Epithelial cell of esophagus (primary cell): Measurements from ENCODE around the gene TNC.
"Not testable (repeated sequence)": the region's sequence is repeated elsewhere in the genome, so short reads cannot be mapped to it uniquely, and the experiment has no call there.

Experiments
- DNase-seq: peaks from one replicate; pipeline ENCODE4 v3.0.0; 2010; ENCODE audit warnings: low read depth
- H3K4me3 ChIP-seq: 2 replicates; pipeline ENCODE4 v1.5.1; 2011; ENCODE audit warnings: mild to moderate bottlenecking, low read length, control low read depth
- TF ChIP-seq, protein P1 (sequence below): IDR thresholded peaks from 2 replicates; pipeline ENCODE4 v1.5.1; 2011; ENCODE audit warnings: low read depth, mild to moderate bottlenecking, low read length, control low read depth, inconsistent platforms; ENCODE audit not compliant: insufficient read depth; ENCODE audit errors: missing control alignments

The TNC gene

DNA sequence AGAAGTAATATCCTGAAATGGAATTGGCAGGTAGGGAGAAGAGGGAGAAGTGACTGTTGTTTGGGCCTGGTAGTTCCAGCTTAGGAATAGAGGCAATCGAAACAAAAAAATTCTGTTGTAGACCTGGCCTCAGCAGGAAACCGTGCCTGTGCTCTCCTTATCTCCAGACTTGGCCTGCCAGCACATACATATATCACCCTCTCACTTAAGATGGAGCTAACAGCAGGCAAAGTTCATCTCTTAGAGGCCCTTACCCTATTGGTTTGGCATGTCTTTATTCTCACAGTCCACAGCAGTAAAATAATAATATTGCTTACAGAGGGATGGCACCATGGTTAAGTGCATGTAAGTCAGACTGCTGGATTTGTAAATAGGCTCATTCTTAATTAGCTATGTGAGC is 19.6 kb upstream of the TNC start:
- TF ChIP-seq, protein P1, sequence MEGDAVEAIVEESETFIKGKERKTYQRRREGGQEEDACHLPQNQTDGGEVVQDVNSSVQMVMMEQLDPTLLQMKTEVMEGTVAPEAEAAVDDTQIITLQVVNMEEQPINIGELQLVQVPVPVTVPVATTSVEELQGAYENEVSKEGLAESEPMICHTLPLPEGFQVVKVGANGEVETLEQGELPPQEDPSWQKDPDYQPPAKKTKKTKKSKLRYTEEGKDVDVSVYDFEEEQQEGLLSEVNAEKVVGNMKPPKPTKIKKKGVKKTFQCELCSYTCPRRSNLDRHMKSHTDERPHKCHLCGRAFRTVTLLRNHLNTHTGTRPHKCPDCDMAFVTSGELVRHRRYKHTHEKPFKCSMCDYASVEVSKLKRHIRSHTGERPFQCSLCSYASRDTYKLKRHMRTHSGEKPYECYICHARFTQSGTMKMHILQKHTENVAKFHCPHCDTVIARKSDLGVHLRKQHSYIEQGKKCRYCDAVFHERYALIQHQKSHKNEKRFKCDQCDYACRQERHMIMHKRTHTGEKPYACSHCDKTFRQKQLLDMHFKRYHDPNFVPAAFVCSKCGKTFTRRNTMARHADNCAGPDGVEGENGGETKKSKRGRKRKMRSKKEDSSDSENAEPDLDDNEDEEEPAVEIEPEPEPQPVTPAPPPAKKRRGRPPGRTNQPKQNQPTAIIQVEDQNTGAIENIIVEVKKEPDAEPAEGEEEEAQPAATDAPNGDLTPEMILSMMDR: no peak
- DNase-seq: no peak
- H3K4me3 ChIP-seq: no peak overlapping the region

DNA sequence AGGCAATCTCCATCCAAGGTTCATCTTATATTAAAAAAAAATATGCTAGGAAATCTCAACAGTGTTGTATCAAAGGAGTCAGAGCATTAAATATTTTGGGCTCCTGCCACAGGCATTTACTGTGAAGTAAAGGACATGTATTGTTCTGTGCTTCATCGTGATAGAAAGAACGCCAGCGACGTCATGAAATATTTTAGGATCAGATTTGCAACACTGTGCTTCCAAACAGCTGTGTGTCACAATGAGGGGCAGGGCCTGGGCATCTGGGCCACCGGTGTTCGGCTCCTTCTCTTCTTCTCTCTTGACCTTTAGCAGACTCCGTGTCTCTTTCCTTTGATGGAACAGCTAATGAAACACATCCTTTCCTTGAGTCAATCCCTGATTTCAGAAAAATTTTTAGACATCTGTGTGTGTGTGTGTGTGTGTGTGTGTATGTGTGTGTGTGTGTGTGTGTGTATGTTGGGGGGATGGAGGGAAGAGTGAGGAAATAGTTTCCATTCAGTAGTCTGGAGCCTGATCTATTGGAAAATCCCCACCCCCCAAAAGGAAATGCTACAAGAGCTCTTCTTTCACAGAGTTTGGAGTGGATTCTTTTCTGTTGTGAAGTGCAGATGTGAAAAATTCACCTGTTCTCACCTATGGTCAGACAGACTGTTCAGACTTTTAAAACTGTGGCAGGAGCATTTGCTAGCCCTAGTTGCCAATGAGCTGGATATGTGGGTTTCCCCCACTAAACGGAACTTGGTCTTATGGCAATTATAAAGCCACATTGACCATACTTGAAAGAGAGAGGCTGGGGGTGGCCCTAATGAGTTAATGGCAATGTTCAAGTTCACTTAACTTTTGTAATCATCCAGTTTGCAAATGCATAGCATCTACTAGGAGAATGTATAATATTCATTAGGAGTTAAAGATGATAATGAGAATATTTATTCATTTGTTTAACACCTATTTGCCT is 18.1 kb upstream of the TNC start:
- H3K4me3 ChIP-seq: no peak overlapping the region
- no peak for DNase-seq
- TF ChIP-seq, protein P1: no peak

DNA sequence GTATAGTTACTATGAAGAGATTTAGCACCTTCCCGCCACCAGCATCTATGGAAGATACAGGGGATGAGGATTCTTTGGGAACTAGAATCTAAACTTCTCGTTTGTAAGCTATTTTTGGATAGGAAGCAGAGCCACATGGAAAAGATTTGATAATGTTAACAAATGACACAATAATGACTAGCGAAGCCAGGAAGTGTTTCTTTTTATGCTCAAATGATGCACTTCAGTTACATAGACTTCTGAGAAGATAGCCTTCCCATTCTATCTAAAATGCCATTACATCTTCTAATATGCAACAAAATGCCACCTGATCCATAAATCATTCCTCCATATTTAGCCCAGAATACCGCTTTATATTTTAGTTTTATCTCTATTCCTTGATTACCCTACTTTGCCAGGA is 17.0 kb upstream of the TNC start:
- DNase-seq: no peak
- H3K4me3 ChIP-seq: no peak overlapping the region
- TF ChIP-seq, protein P1: no peak

DNA sequence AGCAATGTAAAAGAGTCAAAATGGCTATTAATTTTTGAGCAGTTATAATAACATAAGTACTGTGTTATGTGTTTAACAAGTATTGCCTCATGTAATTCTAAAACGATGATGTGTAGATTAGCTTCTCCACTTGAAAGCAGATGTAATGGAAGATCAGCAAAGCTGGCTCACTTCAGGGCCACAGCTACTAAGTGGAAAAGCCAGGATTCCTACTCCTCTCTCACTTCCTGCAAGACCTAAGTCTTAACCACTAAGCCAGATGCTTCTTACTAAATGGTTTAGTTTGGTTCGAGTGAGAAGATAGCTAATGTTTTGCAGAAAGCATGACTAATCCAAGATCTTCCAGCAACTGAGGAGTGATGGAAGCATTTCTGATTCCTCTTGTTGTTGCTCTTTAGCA is 15.7 kb upstream of the TNC start:
- H3K4me3 ChIP-seq: no peak overlapping the region
- DNase-seq: no peak
- TF ChIP-seq, protein P1: no peak

DNA sequence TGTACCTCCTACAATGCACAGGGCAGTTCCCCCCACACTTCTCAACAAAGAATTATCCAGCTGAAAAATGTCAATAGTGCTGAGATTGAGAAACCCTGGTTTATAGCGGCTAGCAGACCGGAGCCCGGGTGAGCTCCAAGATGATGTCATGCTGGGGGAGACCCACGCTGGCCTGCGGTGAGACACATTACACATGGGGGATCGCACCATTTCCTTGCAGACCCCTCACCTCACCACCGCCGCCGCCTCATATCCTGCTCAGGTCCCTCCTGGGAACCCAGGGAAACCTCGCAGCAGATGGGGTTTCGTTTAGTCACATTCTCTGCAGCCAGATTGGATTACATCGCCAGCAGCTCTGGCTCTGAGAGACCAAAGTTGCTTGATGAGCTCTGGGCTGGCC is 14.7 kb upstream of the TNC start:
- TF ChIP-seq, protein P1: no peak
- no peak overlapping the region for H3K4me3 ChIP-seq
- no peak for DNase-seq

DNA sequence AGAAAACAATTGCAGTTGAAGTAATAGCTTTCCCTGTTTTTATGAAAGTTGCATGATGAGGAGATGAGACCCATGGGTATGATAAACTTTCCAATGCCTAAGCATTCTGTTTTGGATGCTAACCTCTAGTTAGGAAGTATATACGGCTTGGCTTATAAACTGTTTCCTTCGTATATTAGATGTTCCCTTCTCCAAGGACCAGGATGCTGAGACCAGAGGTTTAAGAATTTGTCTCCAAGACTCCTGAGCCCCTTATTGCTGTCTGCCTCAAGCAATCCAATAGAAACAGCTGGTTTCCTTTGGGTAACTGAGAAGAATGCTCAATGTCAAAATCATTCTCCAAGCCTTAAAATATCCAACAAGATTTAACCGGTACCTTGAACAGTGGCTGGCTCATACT is 12.2 kb upstream of the TNC start:
- DNase-seq: no peak
- TF ChIP-seq, protein P1: no peak
- no peak overlapping the region for H3K4me3 ChIP-seq

DNA sequence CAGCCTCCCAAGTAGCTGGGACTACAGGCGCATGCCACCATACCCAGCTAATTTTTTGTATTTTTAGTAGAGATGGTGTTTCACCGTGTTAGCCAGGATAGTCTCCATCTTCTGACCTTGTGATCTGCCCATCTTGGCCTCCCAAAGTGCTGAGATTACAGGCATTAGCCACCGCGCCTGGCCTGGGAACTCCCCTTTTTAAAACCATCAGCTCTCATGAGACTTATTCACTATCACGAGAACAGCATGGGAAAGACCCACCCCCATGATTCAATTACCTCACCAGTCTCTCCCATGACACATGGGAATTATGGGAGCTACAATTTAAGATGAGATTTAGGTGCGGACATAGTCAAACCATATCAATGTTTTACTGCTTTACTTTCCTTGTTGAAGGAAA is 10.8 kb upstream of the TNC start:
- H3K4me3 ChIP-seq, DNase-seq: not testable (repeated sequence)
